T follicular helper cell (primary cell): ENCODE measurements around the gene PRKCQ.

Experiments
- DNase-seq: peaks from one replicate; pipeline ENCODE4 v3.0.0-alpha.2; 2020; ENCODE audit warnings: low read depth

PRKCQ gene

GRCh38 chr10:6405713-6406112 is 174.4 kb downstream of the PRKCQ start:
- DNase-seq: no peak

GRCh38 chr10:6404127-6405072 is 175.7 kb downstream of the PRKCQ start:
- no peak for DNase-seq

GRCh38 chr10:6402960-6403359 is 177.1 kb downstream of the PRKCQ start:
- DNase-seq: no peak

GRCh38 chr10:6402349-6402709 is 177.7 kb downstream of the PRKCQ start:
- DNase-seq: no peak

- DNase-seq: peak; percentile 43
These were observed 178.3 kb downstream of the PRKCQ start for GRCh38 chr10:6401558-6402348.

GRCh38 chr10:6400821-6401465 is 179.1 kb downstream of the PRKCQ start:
- no peak for DNase-seq

GRCh38 chr10:6400331-6400730 is 179.7 kb downstream of the PRKCQ start:
- no peak for DNase-seq

- no peak for DNase-seq
These were observed 180.2 kb downstream of the PRKCQ start for GRCh38 chr10:6399879-6400278.

GRCh38 chr10:6399231-6399741 is 180.8 kb downstream of the PRKCQ start:
- no peak for DNase-seq

GRCh38 chr10:6398399-6398798 is 181.7 kb downstream of the PRKCQ start:
- DNase-seq: no peak

- no peak for DNase-seq
These were observed 183.4 kb downstream of the PRKCQ start for GRCh38 chr10:6396652-6397051.

GRCh38 chr10:6396226-6396625 is 183.8 kb downstream of the PRKCQ start:
- no peak for DNase-seq

GRCh38 chr10:6395606-6396005 is 184.5 kb downstream of the PRKCQ start:
- no peak for DNase-seq

GRCh38 chr10:6394084-6394483 is 186.0 kb downstream of the PRKCQ start:
- no peak for DNase-seq

- no peak for DNase-seq
These were observed 186.9 kb downstream of the PRKCQ start for GRCh38 chr10:6393168-6393567.

GRCh38 chr10:6390213-6390845 is 189.7 kb downstream of the PRKCQ start:
- DNase-seq: no peak

GRCh38 chr10:6388261-6388893 is 191.7 kb downstream of the PRKCQ start:
- no peak for DNase-seq

GRCh38 chr10:6386960-6387359 is 193.1 kb downstream of the PRKCQ start:
- DNase-seq: no peak

GRCh38 chr10:6386346-6386745 is 193.7 kb downstream of the PRKCQ start:
- DNase-seq: no peak

GRCh38 chr10:6385665-6386064 is 194.4 kb downstream of the PRKCQ start:
- no peak for DNase-seq

- no peak for DNase-seq
These were observed 195.2 kb downstream of the PRKCQ start for GRCh38 chr10:6384847-6385246.
